Airway epithelial cell (primary cell): ENCODE measurements around the gene CACNA1E. TPM values are rescaled to one million over a fixed set of nuclear protein-coding genes. Genes with fewer than 3 reads are reported as not detected.

Experiments
- total RNA-seq: library from RNA; depleted of rRNA; stranded (reverse); fragments of >200 nt; gene quantifications from 2 replicates; pipeline ENCODE4 v1.2.3, GENCODE V29; 2015

The CACNA1E gene
- total RNA-seq = not detected in 2 replicates

GRCh38 chr1:181483285-181484195 lies at the start of gene CACNA1E:
Gene CACNA1E (plus strand): TSS chr1:181483517. CDS start chr1:181483745, 228 bp downstream.

